ENCODE measurements around the gene PRR36. TPM values are rescaled to one million over a fixed set of nuclear protein-coding genes. Genes with fewer than 3 reads are reported as not detected.

The PRR36 gene
- total RNA-seq, 4 donors from 2014 or later, result 0.52 TPM; not detected in 3

DNA sequence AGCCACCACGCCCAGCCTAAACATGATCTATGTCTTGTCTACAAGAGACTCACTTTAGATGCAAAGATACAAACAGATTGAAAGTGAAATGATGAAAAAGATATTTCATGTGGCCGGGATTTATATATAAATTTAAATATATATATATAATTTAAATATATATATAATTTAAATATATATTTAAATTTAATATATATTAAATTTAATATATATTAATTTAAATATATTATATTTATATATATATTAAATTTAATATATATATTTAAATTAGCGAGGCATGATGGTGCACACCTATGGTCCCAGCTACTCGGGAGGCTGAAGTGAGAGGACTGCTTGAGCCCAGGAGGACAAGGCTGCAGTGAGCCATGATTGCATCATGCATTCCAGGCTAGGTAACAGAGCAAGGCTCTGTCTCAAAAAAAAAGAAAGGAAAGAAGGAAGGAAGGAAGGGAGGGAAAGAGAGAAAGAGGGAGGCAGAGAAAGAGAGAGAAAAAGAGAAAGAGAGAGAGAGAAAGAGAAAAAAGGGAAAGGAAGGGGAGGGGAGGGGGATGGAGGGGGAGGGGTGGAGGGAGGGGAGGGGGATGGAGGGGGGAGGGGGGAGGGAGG is 51.2 kb downstream of the PRR36 start:
- intact Hi-C loops (cut with DNase I), result no loop called here
- 90% methylated on average over 4 of the region's 4 CpGs for WGBS
- TF ChIP-seq POLR2A (IDR thresholded peaks at IDR 0.05; ENCODE audit: low read depth) (no peak), EP300 (IDR thresholded peaks at IDR 0.05) (no peak), POLR2AphosphoS5 (IDR thresholded peaks at IDR 0.05) (no peak)
- TF ChIP-seq, protein P1, sequence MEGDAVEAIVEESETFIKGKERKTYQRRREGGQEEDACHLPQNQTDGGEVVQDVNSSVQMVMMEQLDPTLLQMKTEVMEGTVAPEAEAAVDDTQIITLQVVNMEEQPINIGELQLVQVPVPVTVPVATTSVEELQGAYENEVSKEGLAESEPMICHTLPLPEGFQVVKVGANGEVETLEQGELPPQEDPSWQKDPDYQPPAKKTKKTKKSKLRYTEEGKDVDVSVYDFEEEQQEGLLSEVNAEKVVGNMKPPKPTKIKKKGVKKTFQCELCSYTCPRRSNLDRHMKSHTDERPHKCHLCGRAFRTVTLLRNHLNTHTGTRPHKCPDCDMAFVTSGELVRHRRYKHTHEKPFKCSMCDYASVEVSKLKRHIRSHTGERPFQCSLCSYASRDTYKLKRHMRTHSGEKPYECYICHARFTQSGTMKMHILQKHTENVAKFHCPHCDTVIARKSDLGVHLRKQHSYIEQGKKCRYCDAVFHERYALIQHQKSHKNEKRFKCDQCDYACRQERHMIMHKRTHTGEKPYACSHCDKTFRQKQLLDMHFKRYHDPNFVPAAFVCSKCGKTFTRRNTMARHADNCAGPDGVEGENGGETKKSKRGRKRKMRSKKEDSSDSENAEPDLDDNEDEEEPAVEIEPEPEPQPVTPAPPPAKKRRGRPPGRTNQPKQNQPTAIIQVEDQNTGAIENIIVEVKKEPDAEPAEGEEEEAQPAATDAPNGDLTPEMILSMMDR (IDR thresholded peaks at IDR 0.05), result no peak
- H3K9me3 ChIP-seq, result peaks cover 0 to 12% (median 5%) of the 10 kb centered on the region in 4 donors
- no peaks in the 10 kb centered on the region for H3K36me3 ChIP-seq
- H3K27me3 ChIP-seq, result peaks cover 0 to 64% (median 0%) of the 10 kb centered on the region in 4 donors
- DNase-seq (ENCODE audit: extremely low spot score), result no peak
- no peak overlapping the region for H3K4me3 ChIP-seq
- no peaks in the 10 kb centered on the region for H3K4me1 ChIP-seq
- no peak overlapping the region for H3K27ac ChIP-seq (replicated peaks in 1 of 4)

DNA sequence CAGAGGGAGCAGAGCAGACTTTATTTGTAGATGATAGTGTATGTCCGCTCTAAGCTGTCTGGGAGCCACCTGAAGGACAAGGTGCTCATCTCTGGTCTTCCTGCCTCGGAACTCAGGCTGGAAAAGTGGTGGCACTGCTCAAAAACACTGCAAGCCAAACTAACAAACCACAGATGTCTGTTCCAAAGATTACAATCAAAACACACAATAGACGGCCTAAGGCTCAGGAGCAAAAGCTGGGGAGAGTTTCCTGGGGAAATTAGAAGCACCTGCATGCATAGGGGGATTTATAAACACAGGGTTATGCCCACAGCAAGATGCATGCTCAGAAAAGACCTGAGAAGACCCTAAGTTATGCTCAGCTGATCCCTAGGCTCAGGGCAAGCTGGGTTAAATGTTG is 53.6 kb downstream of the PRR36 start:
- H3K4me3 ChIP-seq, result no peak overlapping the region
- H3K36me3 ChIP-seq, result no peaks in the 10 kb centered on the region
- no peak for DNase-seq (ENCODE audit: extremely low spot score)
- intact Hi-C loops (cut with DNase I), result no loop called here
- H3K27ac ChIP-seq (replicated peaks in 1 of 4), result no peak overlapping the region
- peaks cover 0 to 65% (median 0%) of the 10 kb centered on the region in 4 donors for H3K27me3 ChIP-seq
- no peaks in the 10 kb centered on the region for H3K4me1 ChIP-seq
- H3K9me3 ChIP-seq, result peaks cover 0 to 27% (median 18%) of the 10 kb centered on the region in 4 donors
- 48% methylated on average over 3 of the region's 3 CpGs for WGBS
- TF ChIP-seq, protein P1 (IDR thresholded peaks at IDR 0.05), result no peak

DNA sequence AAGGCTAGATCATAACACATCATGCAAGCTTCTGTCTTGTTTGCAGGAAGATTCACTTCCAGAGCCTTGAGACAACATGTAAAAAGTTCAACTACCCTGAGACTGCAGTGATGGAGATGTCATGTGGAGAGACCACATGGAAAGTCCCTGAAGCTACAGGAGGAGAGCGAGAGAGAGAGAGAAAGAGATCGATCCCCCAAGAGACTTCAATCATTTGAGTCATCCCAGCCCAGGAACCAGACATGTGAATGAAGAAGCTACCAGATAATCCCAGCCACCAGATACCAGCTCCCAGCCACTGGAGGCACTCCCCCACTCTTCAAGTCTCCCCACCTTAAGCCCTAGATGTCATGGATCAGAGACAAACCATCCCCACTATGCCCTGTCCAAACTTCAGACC is 54.9 kb downstream of the PRR36 start:
- Histone ChIP-seq H3K27ac (replicated peaks in 1 of 4) (no peak overlapping the region), H3K4me3 (no peak overlapping the region), H3K4me1 (no peaks in the 10 kb centered on the region), H3K27me3 (peaks cover 0 to 66% (median 0%) of the 10 kb centered on the region in 4 donors), H3K36me3 (no peaks in the 10 kb centered on the region), H3K9me3 (peaks cover 0 to 27% (median 18%) of the 10 kb centered on the region in 4 donors)
- 85% methylated on average over 2 of the region's 2 CpGs for WGBS
- intact Hi-C loops (cut with DNase I), result no loop called here
- no peak for DNase-seq (ENCODE audit: extremely low spot score)
- TF ChIP-seq POLR2AphosphoS5 (IDR thresholded peaks at IDR 0.05) (no peak), POLR2A (IDR thresholded peaks at IDR 0.05; ENCODE audit: low read depth) (no peak), EP300 (IDR thresholded peaks at IDR 0.05) (no peak)
- TF ChIP-seq, protein P1 (IDR thresholded peaks at IDR 0.05), result no peak

DNA sequence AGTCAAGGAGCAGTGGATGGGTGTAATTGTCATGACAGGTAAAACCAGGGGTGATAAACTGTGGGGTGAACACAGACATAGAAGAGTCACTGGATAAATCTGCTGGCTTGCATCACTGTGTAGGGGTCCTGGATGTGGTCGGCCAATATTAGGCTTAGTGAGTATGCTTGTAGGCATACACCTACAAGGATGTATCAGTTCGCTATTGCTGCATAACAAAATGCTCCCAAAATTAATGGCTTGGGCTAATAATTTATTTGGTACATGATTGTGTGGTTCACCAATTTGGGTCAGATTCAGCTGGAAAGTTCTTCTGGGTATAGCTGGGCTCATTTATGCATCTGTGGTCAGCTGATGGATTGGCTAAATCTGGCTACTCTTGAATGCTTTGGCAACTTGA is 55.4 kb downstream of the PRR36 start:
- DNase-seq (ENCODE audit: extremely low spot score), result no peak
- Histone ChIP-seq H3K27ac (replicated peaks in 1 of 4) (no peak overlapping the region), H3K4me1 (no peaks in the 10 kb centered on the region), H3K9me3 (peaks cover 0 to 27% (median 18%) of the 10 kb centered on the region in 4 donors), H3K27me3 (peaks cover 0 to 64% (median 0%) of the 10 kb centered on the region in 4 donors), H3K4me3 (no peak overlapping the region), H3K36me3 (no peaks in the 10 kb centered on the region)
- 84% methylated on average over 2 of the region's 2 CpGs for WGBS
- TF ChIP-seq POLR2AphosphoS5 (IDR thresholded peaks at IDR 0.05), result no peak
- no peak for TF ChIP-seq POLR2A (IDR thresholded peaks at IDR 0.05; ENCODE audit: low read depth)
- TF ChIP-seq, protein P1 (IDR thresholded peaks at IDR 0.05), result no peak
- no peak for TF ChIP-seq EP300 (IDR thresholded peaks at IDR 0.05)
- intact Hi-C loops (cut with DNase I), result no loop called here

Other genes with a start within 250 kb of the PRR36 start
- gene XAB2, start 244.8 kb downstream of the PRR36 start, total RNA-seq, result 10 to 100 TPM; 32.0 to 56.2 (median 44.5) TPM
- gene PET100, start 244.6 kb downstream of the PRR36 start, total RNA-seq, result 10 to 100 TPM; 19.5 to 80.9 (median 26.2) TPM
- gene PCP2, start 240.7 kb downstream of the PRR36 start, total RNA-seq, result not detected
- 10 to 100 TPM in 3 of 4 donors, 1 to 10 TPM in 1; 7.2 to 14.4 (median 11.7) TPM for gene STXBP2, start 237.3 kb downstream of the PRR36 start, total RNA-seq
- gene RETN, start 205.3 kb downstream of the PRR36 start, total RNA-seq, result 1 to 10 TPM in 1 of 4 donors, not detected in 3; 1.3 TPM
- gene MCEMP1, start 197.3 kb downstream of the PRR36 start, total RNA-seq, result 1 to 10 TPM in 1 of 4 donors, under 1 TPM in 2, not detected in 1; 0.34 to 2.0 (median 0.42) TPM
- gene TRAPPC5, start 193.6 kb downstream of the PRR36 start, total RNA-seq, result 10 to 100 TPM; 12.5 to 84.7 (median 64.8) TPM
- under 1 TPM in 1 of 4 donors, not detected in 3; 0.29 TPM for gene FCER2, start 172.3 kb downstream of the PRR36 start, total RNA-seq
- gene CLEC4G, start 142.3 kb downstream of the PRR36 start, total RNA-seq, result 1 to 10 TPM in 3 of 4 donors, under 1 TPM in 1; 0.75 to 2.5 (median 1.8) TPM
- 10 to 100 TPM in 1 of 4 donors, 1 to 10 TPM in 3; 4.0 to 13.1 (median 8.4) TPM for gene CD209, start 126.9 kb downstream of the PRR36 start, total RNA-seq
- not detected for gene CLEC4M, start 111.1 kb downstream of the PRR36 start, total RNA-seq
- 10 to 100 TPM; 19.9 to 42.0 (median 29.2) TPM for gene EVI5L, start 44.2 kb downstream of the PRR36 start, total RNA-seq
- 1 to 10 TPM in 1 of 4 donors, under 1 TPM in 2, not detected in 1; 0.33 to 1.0 (median 0.46) TPM for gene LRRC8E, start 14.1 kb upstream of the PRR36 start, total RNA-seq
- 10 to 100 TPM; 17.2 to 31.9 (median 24.5) TPM for gene MAP2K7, start 29.5 kb upstream of the PRR36 start, total RNA-seq
- 1 to 10 TPM; 2.2 to 8.3 (median 6.1) TPM for gene TGFBR3L, start 40.4 kb upstream of the PRR36 start, total RNA-seq
- gene SNAPC2, start 45.9 kb upstream of the PRR36 start, total RNA-seq, result 10 to 100 TPM; 32.4 to 47.2 (median 35.0) TPM
- gene CTXN1, start 51.7 kb upstream of the PRR36 start, total RNA-seq, result 10 to 100 TPM; 28.7 to 59.4 (median 49.2) TPM
- gene TIMM44, start 69.3 kb upstream of the PRR36 start, total RNA-seq, result 100 to 1,000 TPM in 1 of 4 donors, 10 to 100 TPM in 3; 61.6 to 111 (median 98.5) TPM
- gene ELAVL1, start 131.3 kb upstream of the PRR36 start, total RNA-seq, result 10 to 100 TPM; 27.0 to 49.1 (median 38.3) TPM
- gene CCL25, start 178.4 kb upstream of the PRR36 start, total RNA-seq, result not detected

All from esophagus muscularis mucosa (tissue), 4 donors.